B cell (primary cell): ENCODE measurements around the gene GRK6.

Source experiments
- CTCF ChIP-seq: fragments of 200-600 bp; IDR thresholded peaks from one replicate; pipeline ENCODE4 v1.8.0; 2022; ENCODE audit warnings: antibody characterized with exemption, mild to moderate bottlenecking
- EZH2 ChIP-seq: IDR thresholded peaks from 2 replicates; pipeline ENCODE4 v1.6.1; 2012; ENCODE audit warnings: borderline replicate concordance, low read depth, mild to moderate bottlenecking, moderate library complexity, low read length; ENCODE audit not compliant: insufficient read depth, poor library complexity, severe bottlenecking

GRCh38 chr5:177445052-177445916, 18.8 kb downstream of the GRK6 start:
- no peak for TF ChIP-seq CTCF
- TF ChIP-seq EZH2 = no peak
